IPS-NIHi7 (cell line): ENCODE measurements around the gene USP32.

Source experiments
- DNase-seq: peaks from one replicate; pipeline ENCODE4 v3.0.0; 2012; ENCODE audit warnings: mixed read lengths; ENCODE audit errors: extremely low spot score

The USP32 gene

GRCh38 chr17:60154616-60155426 lies 237.1 kb downstream of the USP32 start:
- no peak for DNase-seq

GRCh38 chr17:60153606-60154390 lies 238.1 kb downstream of the USP32 start:
- DNase-seq, result no peak

- DNase-seq, result no peak
These were observed 240.6 kb downstream of the USP32 start for GRCh38 chr17:60151355-60151754.

GRCh38 chr17:60149691-60150582 lies 242.0 kb downstream of the USP32 start, which contains the start of gene CA4:
Gene CA4 (plus strand): TSS chr17:60149973. CDS start chr17:60150035, 62 bp downstream.
- DNase-seq, result peak; percentile 55

GRCh38 chr17:60148373-60148772 lies 243.6 kb downstream of the USP32 start:
- DNase-seq, result no peak

- DNase-seq, result no peak
These were observed 244.2 kb downstream of the USP32 start for GRCh38 chr17:60147553-60148223.

GRCh38 chr17:60146206-60146605 lies 245.7 kb downstream of the USP32 start:
- DNase-seq, result no peak

- no peak for DNase-seq
These were observed 246.7 kb downstream of the USP32 start for GRCh38 chr17:60145006-60145935.

GRCh38 chr17:60142872-60143499 lies 248.9 kb downstream of the USP32 start:
- peak; percentile 70 for DNase-seq

- DNase-seq, result no peak
These were observed 250.6 kb downstream of the USP32 start for GRCh38 chr17:60141111-60142018.

- peak; percentile 80 for DNase-seq
These were observed 252.3 kb downstream of the USP32 start for GRCh38 chr17:60139438-60140285.

- no peak for DNase-seq
These were observed 253.0 kb downstream of the USP32 start for GRCh38 chr17:60138769-60139437.

- no peak for DNase-seq
These were observed 254.2 kb downstream of the USP32 start for GRCh38 chr17:60137731-60138130.

- DNase-seq, result no peak
These were observed 255.8 kb downstream of the USP32 start for GRCh38 chr17:60135951-60136666.

GRCh38 chr17:60135151-60135950 lies 256.6 kb downstream of the USP32 start:
- DNase-seq, result peak; percentile 96
